T-helper 1 cell (primary cell): ENCODE results near the gene ST8SIA2.

Experiments used
- DNase-seq, 5 donors: peaks; one replicate each; pipeline ENCODE4 v3.0.0-alpha.2; 2012 to 2020

The ST8SIA2 gene

GRCh38 chr15:92399271-92399950 is 5.7 kb downstream of the ST8SIA2 start:
- no peak for DNase-seq

GRCh38 chr15:92400573-92400972 is 6.9 kb downstream of the ST8SIA2 start:
- DNase-seq = no peak

GRCh38 chr15:92400980-92401787 is 7.5 kb downstream of the ST8SIA2 start:
- no peak for DNase-seq

- DNase-seq = no peak
These were observed 9.1 kb downstream of the ST8SIA2 start for GRCh38 chr15:92402751-92403150.

- DNase-seq = no peak
These were observed 12.3 kb downstream of the ST8SIA2 start for GRCh38 chr15:92405942-92406341.

GRCh38 chr15:92407321-92407720 is 13.6 kb downstream of the ST8SIA2 start:
- DNase-seq = no peak

GRCh38 chr15:92407916-92408315 is 14.2 kb downstream of the ST8SIA2 start:
- no peak for DNase-seq

GRCh38 chr15:92409006-92409405 is 15.3 kb downstream of the ST8SIA2 start:
- no peak for DNase-seq

- DNase-seq = no peak
These were observed 15.8 kb downstream of the ST8SIA2 start for GRCh38 chr15:92409521-92409920.

- DNase-seq = no peak
These were observed 16.9 kb downstream of the ST8SIA2 start for GRCh38 chr15:92410537-92410936.

GRCh38 chr15:92411256-92411655 is 17.6 kb downstream of the ST8SIA2 start:
- DNase-seq = no peak

- no peak for DNase-seq
These were observed 19.8 kb downstream of the ST8SIA2 start for GRCh38 chr15:92413510-92413909.

GRCh38 chr15:92415639-92416297 is 22.1 kb downstream of the ST8SIA2 start:
- DNase-seq = no peak

- no peak for DNase-seq
These were observed 22.9 kb downstream of the ST8SIA2 start for GRCh38 chr15:92416557-92416956.

- no peak for DNase-seq
These were observed 24.0 kb downstream of the ST8SIA2 start for GRCh38 chr15:92417716-92418115.

- no peak for DNase-seq
These were observed 25.2 kb downstream of the ST8SIA2 start for GRCh38 chr15:92418864-92419263.

- no peak for DNase-seq
These were observed 28.3 kb downstream of the ST8SIA2 start for GRCh38 chr15:92421976-92422375.

- no peak for DNase-seq
These were observed 32.0 kb downstream of the ST8SIA2 start for GRCh38 chr15:92425578-92426225.

GRCh38 chr15:92429378-92430068 is 35.8 kb downstream of the ST8SIA2 start:
- no peak for DNase-seq

GRCh38 chr15:92430069-92430440 is 36.4 kb downstream of the ST8SIA2 start:
- no peak for DNase-seq

- no peak for DNase-seq
These were observed 41.5 kb downstream of the ST8SIA2 start for GRCh38 chr15:92435145-92435544.

- DNase-seq = no peak
These were observed 44.8 kb downstream of the ST8SIA2 start for GRCh38 chr15:92438471-92438870.

GRCh38 chr15:92443381-92443780 is 49.7 kb downstream of the ST8SIA2 start:
- DNase-seq = no peak
